ENCODE measurements around the gene SLC26A5.
"Not testable (repeated sequence)": the region's sequence is repeated elsewhere in the genome, so short reads cannot be mapped to it uniquely, and the experiment has no call there.

Gene SLC26A5

GRCh38 chr7:103405789-103406613 is 40.0 kb downstream of the SLC26A5 start:
- not testable (repeated sequence) for DNase-seq

DNA sequence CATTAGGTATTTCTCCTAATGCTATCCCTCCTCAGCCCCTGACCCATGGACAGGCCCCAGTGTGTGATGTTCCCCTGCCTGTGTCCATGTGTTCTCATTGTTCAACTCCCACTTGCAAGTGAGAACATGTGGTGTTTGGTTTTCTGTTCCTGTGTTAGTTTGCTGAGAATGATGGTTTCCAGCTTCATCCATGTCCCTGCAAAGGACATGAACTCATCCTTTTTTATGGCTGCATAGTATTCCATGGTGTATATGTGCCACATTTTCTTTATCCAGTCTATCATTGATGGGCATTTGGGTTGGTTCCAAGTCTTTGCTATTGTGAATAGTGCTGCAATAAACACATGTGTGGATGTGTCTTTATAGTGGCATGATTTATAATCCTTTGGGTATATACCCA is 46.3 kb downstream of the SLC26A5 start:
- not testable (repeated sequence) for DNase-seq

DNA sequence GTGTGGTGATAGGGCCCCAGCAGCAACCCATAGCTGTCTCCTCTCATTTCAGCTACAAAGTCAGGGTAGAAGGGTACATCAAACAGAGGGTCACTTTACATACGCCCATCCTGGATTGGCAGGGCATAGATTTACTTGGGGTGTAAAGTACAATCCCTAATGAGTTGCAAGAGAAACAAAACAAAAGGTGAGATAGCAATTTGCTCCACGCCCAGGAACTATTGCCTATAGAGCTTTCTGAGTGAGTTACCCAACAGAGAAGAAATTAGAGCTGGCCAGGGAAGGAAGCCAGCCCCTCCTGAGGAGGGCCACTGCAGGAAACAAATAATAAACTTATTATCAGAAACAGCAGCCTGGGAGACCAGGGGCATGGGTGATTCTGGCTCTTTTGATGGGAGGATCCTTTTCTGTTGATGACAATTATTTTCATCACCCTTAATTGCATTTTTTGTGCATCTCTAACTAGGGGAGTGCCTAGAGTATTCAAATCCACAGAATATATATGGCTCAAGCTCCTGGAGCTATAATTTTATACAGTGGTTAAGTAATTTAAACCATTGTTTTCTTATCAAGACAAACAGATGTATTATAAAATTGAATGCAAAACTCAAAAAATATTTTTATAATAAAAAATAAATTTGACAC is 47.4 kb downstream of the SLC26A5 start:
- no peak for DNase-seq

- no peak for DNase-seq
These were observed 49.5 kb downstream of the SLC26A5 start for GRCh38 chr7:103396471-103396870.

- DNase-seq = no peak
These were observed 50.9 kb downstream of the SLC26A5 start for GRCh38 chr7:103395071-103395470.

DNA sequence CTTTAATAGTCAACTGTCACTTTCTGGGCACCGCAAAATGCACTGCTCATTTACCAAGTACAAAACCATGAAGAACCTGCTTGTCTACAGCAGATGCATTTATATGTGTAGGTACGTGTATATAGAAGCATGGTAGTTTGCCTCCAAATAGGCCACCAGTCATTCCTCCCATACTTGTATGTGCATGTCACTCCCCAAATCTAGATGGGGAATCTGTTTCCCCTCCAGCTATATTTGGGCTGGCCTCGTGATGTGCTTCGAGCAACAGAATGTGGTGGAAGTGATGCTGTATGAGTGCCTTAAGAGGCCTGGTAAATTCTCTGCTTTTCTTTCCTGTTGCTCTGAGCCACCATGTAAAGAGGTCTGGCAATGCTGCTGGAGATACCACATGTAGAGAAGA is 51.4 kb downstream of the SLC26A5 start:
- DNase-seq = no peak

DNA sequence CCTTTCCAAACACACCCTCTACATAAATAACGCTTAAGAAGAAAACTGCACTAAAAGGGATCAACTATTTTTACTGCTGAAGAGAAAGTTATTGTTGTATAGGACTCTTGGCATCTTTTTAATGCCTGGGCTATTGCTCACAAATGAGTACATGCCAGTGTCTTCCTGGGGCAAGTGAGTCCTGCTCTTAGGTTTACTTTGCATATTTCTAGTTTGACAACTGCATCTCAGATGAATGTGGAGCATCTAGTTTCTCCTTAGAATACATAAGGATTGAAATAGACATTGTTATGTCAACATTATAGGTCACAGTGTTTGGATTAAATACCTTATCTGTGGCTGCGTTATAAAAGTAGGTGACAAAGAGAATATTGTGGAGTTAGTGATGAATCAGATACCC is 54.0 kb downstream of the SLC26A5 start:
- DNase-seq = no peak

DNA sequence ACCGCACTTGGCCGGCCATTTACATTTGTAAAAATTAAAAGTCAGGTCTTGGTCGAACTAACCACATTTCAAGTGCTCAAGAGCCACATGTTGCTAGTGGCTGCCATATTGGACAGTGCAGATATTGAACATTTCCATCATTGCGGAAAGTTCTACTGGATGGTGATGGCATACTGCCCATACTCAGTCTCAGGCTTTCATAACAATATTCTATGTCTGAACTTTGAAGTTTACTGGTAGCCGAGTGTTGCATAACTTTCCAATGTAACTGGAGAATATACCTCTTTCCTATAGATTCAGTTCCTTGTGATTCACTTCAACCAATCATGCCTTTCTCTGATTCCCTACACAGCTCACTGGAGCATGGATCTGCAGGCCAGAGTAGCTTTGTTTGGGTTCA is 54.9 kb downstream of the SLC26A5 start:
- no peak for DNase-seq

- DNase-seq = no peak
These were observed 56.7 kb downstream of the SLC26A5 start for GRCh38 chr7:103389263-103389662.

DNA sequence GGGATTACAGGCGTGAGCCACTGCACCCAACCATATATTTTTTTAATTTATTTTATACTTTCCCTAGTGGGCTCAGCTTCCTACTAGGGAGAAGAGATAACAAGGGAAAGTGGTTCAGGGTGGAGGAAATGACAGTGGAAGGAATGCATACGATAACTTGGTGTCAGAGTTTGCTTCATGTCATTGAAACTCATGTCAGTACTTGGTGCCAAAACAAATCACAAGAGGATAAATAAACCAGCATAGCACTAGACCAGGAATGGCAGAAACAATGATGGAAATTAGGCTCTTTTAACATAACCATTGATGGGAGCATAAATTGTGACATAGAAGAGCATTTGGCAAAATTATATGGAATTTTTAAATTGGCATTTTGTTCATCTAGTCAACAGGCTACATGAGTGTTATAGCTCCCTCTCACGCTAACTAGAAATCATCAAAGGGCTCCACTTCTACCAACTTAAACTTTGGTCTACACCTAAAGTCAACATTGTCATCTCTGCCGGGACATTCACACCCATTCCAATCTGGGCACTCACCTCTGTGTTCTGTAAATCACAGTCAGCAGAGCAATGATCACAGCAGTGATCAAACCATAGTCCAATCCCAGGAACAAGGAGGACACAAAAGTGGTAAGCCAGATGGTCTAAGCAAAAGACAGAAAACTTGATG is 57.4 kb downstream of the SLC26A5 start:
- no peak for DNase-seq

DNA sequence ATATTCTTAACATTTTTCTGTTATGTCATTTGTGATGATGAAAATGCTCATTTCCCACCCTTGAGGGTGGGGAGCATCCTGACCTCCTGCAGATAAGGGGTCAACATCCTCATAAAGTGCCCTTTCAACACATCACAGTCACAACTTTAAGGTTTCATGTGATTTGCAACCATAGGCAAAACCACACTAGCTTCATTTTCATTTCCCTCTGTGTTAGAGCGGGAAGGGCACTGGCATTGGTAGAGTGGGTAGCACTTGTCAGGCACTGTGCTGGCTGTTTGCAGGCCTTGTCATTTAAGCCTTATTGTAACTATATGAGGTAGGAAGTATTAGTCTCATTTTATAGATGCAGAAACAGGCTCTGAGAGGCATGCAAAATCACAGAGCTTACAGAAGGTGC is 58.8 kb downstream of the SLC26A5 start:
- DNase-seq = peak; percentile 70

DNA sequence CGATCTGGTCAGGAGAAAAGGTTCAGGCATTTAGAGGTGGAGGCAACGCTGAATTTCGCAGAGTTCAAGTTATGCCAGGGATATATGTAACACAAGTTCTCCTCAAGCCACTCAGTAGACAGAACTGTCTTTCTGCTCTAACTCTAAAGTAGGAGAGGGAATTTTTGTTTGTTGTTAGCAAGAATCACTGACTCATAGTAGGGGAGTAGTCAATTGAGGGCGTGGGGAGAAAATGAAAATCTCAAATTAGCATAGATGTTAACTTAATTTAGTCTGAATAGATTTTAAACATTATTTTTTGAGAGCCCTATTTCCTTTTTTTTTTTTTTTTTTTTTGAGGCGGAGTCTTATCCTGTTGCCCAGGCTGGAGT is 64.0 kb downstream of the SLC26A5 start:
- DNase-seq = peak; percentile 6

GRCh38 chr7:103381280-103382031 is 64.6 kb downstream of the SLC26A5 start:
- no peak for DNase-seq

GRCh38 chr7:103380395-103381191 is 65.4 kb downstream of the SLC26A5 start:
- DNase-seq = no peak

GRCh38 chr7:103379270-103379975 is 66.6 kb downstream of the SLC26A5 start:
- DNase-seq = peak; percentile 61

GRCh38 chr7:103373866-103374643 is 72.0 kb downstream of the SLC26A5 start:
- DNase-seq = no peak

GRCh38 chr7:103369432-103369831 is 76.6 kb downstream of the SLC26A5 start:
- no peak for DNase-seq

DNA sequence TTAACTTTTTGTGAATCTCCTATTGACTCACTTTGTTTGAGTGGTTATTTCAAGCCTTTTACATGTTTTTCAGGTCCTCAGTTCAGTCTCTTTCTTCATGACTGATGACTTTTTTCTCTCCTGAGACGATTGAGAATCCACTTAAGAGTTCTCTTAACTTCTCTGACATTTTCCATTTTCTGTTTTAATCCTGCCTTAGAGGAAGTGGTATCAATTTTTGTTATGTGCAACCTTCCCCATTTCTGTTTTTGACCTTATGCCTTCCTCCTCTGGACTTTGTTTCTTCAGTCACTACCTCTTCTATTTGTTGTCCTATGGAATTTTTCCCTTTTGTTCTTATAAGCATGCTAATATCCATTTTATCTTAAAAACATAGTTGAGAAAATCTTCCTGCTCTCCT is 96.2 kb downstream of the SLC26A5 start:
- DNase-seq = peak; percentile 56

GRCh38 chr7:103348959-103349358 is 97.0 kb downstream of the SLC26A5 start:
- DNase-seq = no peak

DNA sequence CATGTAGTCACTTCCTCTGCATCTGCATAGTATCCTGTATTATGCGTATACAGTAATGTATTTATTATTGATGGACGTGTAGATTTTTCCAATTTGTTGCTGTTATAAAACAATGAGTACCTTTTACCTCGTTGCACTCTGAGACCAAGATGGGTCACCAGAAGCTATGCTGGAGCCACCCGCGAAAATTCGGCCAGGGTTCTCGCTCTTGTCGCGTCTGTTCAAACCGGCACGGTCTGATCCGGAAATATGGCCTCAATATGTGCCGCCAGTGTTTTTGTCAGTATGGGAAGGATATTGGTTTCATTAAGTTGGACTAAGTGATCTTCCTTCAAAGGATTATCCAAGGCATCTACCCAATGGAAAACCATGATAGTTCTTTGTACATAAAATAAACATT is 97.6 kb downstream of the SLC26A5 start:
- DNase-seq = no peak

All from suppressor macrophage treated with lipopolysaccharide for 4 hours (primary cell).